Panc1 (cell line): ENCODE measurements around the gene ORMDL2. TPM values are rescaled to one million over a fixed set of nuclear protein-coding genes. Genes with fewer than 3 reads are reported as not detected.

Experiments used
- ATAC-seq: fragments of 200-7000 bp; cut with Tn5 transposase; 2 replicates; pipeline ENCODE4 v1.9.1; 2020; ENCODE audit warnings: mild to moderate bottlenecking, moderate library complexity
- BruUV-seq: library from RNA; stranded (reverse); fragments of 400-500 nt; replicated peaks from 2 replicates; lab custom pipeline; 2021; lab: Mats Ljungman, UMichigan
- CTCF ChIA-PET: fragments of 300-600 bp; sonication (Branson Sonifier 250); formaldehyde crosslinking; loops from one replicate; lab custom pipeline; 2022; ENCODE audit warnings: antibody characterized with exemption; lab: Charles Lee
- POLR2A ChIA-PET: fragments of 300-600 bp; sonication (Branson Sonifier 250); formaldehyde crosslinking; loops from one replicate; lab custom pipeline; 2022; ENCODE audit warnings: antibody characterized with exemption; lab: Charles Lee
- DNase-seq: peaks from one replicate; pipeline ENCODE4 v3.0.0-alpha.2; 2010; ENCODE audit warnings: low read depth, low spot score
- H3K27ac ChIP-seq: 2 replicates; pipeline ENCODE4 v1.5.1; 2011; ENCODE audit warnings: mild to moderate bottlenecking, low read length, inconsistent platforms
- H3K27me3 ChIP-seq: fragments of 200-500 bp; sonication (Bioruptor generic); 2 replicates; pipeline ENCODE4 v1.6.0; 2014; ENCODE audit warnings: low read length, inconsistent platforms; ENCODE audit not compliant: control insufficient read depth, insufficient read depth
- H3K36me3 ChIP-seq: fragments of 200-500 bp; sonication (Bioruptor generic); 2 replicates; pipeline ENCODE4 v1.5.1; 2014; ENCODE audit warnings: inconsistent platforms, mild to moderate bottlenecking, low read length, moderate library complexity; ENCODE audit not compliant: control insufficient read depth, insufficient read depth
- H3K4me1 ChIP-seq: 2 replicates; pipeline ENCODE4 v1.5.1; 2011; ENCODE audit warnings: inconsistent platforms, mild to moderate bottlenecking, low read length, moderate library complexity; ENCODE audit not compliant: control insufficient read depth, insufficient read depth
- H3K4me3 ChIP-seq, 2 experiments: 2 replicates each; pipeline ENCODE4 v1.5.1; 2011 to 2012; ENCODE audit warnings: low read depth in 2 of 2, low read length in 2 of 2, mild to moderate bottlenecking in 2 of 2, inconsistent platforms in 1 of 2, moderate library complexity in 1 of 2
- H3K9me3 ChIP-seq: fragments of 200-500 bp; sonication (Bioruptor generic); 2 replicates; pipeline ENCODE4 v1.5.1; 2014; ENCODE audit warnings: low read depth, mild to moderate bottlenecking, inconsistent platforms, low read length, moderate library complexity; ENCODE audit not compliant: control insufficient read depth, insufficient read depth
- POLR2AphosphoS5 ChIP-seq: IDR thresholded peaks from 2 replicates; pipeline ENCODE4 v1.6.1; 2012; ENCODE audit warnings: mild to moderate bottlenecking, low read depth, low read length, moderate library complexity
- SIN3A ChIP-seq: IDR thresholded peaks from 2 replicates; pipeline ENCODE4 v1.6.1; 2012; ENCODE audit warnings: low read depth, mild to moderate bottlenecking, low read length, moderate library complexity, borderline replicate concordance; ENCODE audit not compliant: insufficient read depth
- TCF7L2 ChIP-seq: IDR thresholded peaks from 2 replicates; pipeline ENCODE4 v1.6.1; 2011; ENCODE audit warnings: mild to moderate bottlenecking, low read depth, low read length, inconsistent platforms
- in situ Hi-C: cut with HindIII; loops from 2 replicates; pipeline ENCODE4 v1.10.0; 2016; ENCODE audit warnings: low sequenced_read_pairs, low pct_unique_long_range_greater_than_20kb
- intact Hi-C: fragments of 100-400 bp; cut with micrococcal nuclease; formaldehyde crosslinking; loops from one replicate; pipeline ENCODE4 v1.10.0; 2022; ENCODE audit not compliant: unreplicated experiment
- total RNA-seq: library from RNA; stranded (reverse); gene quantifications from one replicate; pipeline ENCODE4 v1.2.1, GENCODE V29; 2021; ENCODE audit not compliant: unreplicated experiment
- TF ChIP-seq, protein P1 (sequence below), 2 experiments: IDR thresholded peaks; 2 replicates each; pipeline ENCODE4 v1.6.1; 2011 to 2012; ENCODE audit warnings: low read depth in 2 of 2, control low read depth in 1 of 2, low read length in 1 of 2, mild to moderate bottlenecking in 1 of 2, moderate library complexity in 1 of 2; ENCODE audit not compliant: insufficient read depth in 1 of 2
- TF ChIP-seq, protein P2 (sequence below): fragments of 450-650 bp; IDR thresholded peaks from 2 replicates; pipeline ENCODE4 v1.5.1; 2017; ENCODE audit warnings: mild to moderate bottlenecking

Gene ORMDL2
- total RNA-seq, 1 experiment from 2014 or later, result 59.6 TPM

DNA sequence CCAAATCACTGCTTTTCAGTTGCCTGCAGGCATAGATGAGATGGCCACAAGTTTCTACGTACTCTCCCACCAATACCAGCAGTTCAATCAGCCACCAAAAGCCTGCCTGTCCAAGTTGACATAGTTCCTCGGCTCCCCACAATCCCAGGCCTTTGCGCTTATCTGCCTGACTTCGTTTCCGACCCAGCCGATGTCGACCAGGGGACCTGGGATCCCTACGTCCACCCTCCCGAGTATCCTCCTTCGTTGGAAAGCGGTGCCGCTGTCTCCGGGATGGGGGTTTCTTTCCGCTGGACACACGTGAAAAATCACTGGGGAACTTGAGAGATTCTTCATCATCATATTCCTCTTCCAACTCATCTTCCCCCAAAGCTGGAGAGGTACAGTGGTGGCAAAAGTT, 10.0 kb downstream of the ORMDL2 start:
- in situ Hi-C loops, result no loop called here
- no peak for TF ChIP-seq TCF7L2
- TF ChIP-seq SIN3A, result no peak
- TF ChIP-seq, protein P1, sequence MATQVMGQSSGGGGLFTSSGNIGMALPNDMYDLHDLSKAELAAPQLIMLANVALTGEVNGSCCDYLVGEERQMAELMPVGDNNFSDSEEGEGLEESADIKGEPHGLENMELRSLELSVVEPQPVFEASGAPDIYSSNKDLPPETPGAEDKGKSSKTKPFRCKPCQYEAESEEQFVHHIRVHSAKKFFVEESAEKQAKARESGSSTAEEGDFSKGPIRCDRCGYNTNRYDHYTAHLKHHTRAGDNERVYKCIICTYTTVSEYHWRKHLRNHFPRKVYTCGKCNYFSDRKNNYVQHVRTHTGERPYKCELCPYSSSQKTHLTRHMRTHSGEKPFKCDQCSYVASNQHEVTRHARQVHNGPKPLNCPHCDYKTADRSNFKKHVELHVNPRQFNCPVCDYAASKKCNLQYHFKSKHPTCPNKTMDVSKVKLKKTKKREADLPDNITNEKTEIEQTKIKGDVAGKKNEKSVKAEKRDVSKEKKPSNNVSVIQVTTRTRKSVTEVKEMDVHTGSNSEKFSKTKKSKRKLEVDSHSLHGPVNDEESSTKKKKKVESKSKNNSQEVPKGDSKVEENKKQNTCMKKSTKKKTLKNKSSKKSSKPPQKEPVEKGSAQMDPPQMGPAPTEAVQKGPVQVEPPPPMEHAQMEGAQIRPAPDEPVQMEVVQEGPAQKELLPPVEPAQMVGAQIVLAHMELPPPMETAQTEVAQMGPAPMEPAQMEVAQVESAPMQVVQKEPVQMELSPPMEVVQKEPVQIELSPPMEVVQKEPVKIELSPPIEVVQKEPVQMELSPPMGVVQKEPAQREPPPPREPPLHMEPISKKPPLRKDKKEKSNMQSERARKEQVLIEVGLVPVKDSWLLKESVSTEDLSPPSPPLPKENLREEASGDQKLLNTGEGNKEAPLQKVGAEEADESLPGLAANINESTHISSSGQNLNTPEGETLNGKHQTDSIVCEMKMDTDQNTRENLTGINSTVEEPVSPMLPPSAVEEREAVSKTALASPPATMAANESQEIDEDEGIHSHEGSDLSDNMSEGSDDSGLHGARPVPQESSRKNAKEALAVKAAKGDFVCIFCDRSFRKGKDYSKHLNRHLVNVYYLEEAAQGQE (IDR thresholded peaks at IDR 0.05; ENCODE audit: insufficient read depth in 1 of 2, low read depth in 2 of 2, low read length in 1 of 2), result no peak
- TF ChIP-seq, protein P2, sequence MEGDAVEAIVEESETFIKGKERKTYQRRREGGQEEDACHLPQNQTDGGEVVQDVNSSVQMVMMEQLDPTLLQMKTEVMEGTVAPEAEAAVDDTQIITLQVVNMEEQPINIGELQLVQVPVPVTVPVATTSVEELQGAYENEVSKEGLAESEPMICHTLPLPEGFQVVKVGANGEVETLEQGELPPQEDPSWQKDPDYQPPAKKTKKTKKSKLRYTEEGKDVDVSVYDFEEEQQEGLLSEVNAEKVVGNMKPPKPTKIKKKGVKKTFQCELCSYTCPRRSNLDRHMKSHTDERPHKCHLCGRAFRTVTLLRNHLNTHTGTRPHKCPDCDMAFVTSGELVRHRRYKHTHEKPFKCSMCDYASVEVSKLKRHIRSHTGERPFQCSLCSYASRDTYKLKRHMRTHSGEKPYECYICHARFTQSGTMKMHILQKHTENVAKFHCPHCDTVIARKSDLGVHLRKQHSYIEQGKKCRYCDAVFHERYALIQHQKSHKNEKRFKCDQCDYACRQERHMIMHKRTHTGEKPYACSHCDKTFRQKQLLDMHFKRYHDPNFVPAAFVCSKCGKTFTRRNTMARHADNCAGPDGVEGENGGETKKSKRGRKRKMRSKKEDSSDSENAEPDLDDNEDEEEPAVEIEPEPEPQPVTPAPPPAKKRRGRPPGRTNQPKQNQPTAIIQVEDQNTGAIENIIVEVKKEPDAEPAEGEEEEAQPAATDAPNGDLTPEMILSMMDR, result no peak
- TF ChIP-seq POLR2AphosphoS5, result no peak
- Histone ChIP-seq H3K4me1 (peaks cover 24% of the 10 kb centered on the region), H3K36me3 (peaks cover 6% of the 10 kb centered on the region; the same call in 1 of the 2 replicates), H3K27ac (peak overlapping the region; percentile 96), H3K27me3 (no peaks in the 10 kb centered on the region), H3K9me3 (no peaks in the 10 kb centered on the region), H3K4me3 (peak overlapping the region; percentile 75 to 92; a peak in 3 of 4 replicates)
- intact Hi-C loops, result loop anchor here (2.0 kb wide), 1 partner anchor 99 kb away; the partner anchor contains the start of gene PYM1
- no peak for ATAC-seq
- DNase-seq, result no peak
- ChIA-PET POLR2A (no interaction called here), CTCF (no interaction called here)
- TSS peak; percentile 79 for BruUV-seq

DNA sequence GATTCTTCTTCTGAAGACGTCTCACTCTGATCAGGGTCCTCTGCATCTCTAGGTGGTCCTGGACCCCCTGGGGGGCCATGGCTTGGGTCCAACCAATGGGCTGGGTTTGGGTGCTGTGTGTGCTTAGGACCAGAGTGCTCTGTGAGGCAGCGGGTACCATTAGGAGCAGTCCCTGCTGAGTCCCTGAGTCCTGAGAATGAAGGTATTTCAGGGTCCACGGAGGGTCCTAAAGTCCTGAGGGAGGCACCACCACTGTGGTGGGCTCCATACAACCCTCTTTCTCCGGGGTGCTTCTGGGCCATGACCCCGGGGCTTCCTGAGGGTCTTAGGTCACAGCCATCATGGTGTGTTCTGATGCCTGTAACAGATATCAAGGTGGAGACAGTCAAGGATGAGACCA, 10.5 kb downstream of the ORMDL2 start:
- ATAC-seq, result no peak
- BruUV-seq, result no TSS peak
- in situ Hi-C loops (no loop called here), intact Hi-C loops (loop anchor here (2.0 kb wide), 1 partner anchor 98 kb away; the partner anchor contains the start of gene PYM1)
- DNase-seq, result no peak
- ChIA-PET CTCF (no interaction called here), POLR2A (interaction anchor here (0.9 to 1.0 kb wide), 2 partner anchors 130 to 1924 kb away, joined by 10 to 12 read pairs; partner anchors contain the start of gene CDK4)
- Histone ChIP-seq H3K27ac (peak overlapping the region; percentile 96), H3K9me3 (no peaks in the 10 kb centered on the region), H3K4me3 (peak overlapping the region; percentile 75 to 92), H3K36me3 (peaks cover 6% of the 10 kb centered on the region; the same call in 1 of the 2 replicates), H3K27me3 (no peaks in the 10 kb centered on the region), H3K4me1 (peaks cover 24% of the 10 kb centered on the region)
- TF ChIP-seq, protein P2, result no peak
- TF ChIP-seq POLR2AphosphoS5, result no peak
- TF ChIP-seq TCF7L2, result no peak
- TF ChIP-seq, protein P1 (IDR thresholded peaks at IDR 0.05; ENCODE audit: insufficient read depth in 1 of 2, low read depth in 2 of 2, low read length in 1 of 2), result no peak
- no peak for TF ChIP-seq SIN3A
